Muscle of back (tissue), 13 donors: ENCODE measurements around the gene TSPY4. TPM values are rescaled to one million over a fixed set of nuclear protein-coding genes. Genes with fewer than 3 reads are reported as not detected.
"Not testable (repeated sequence)": the region's sequence is repeated elsewhere in the genome, so short reads cannot be mapped to it uniquely, and the experiment has no call there.

Experiments used
- DNase-seq, 3 donors: peaks; one replicate each; pipeline versions ENCODE4 v3.0.0 to v3.0.0-alpha.2; 2013
- long read RNA-seq, 9 donors: transcript quantifications; one replicate each; lab custom pipeline, GENCODE V29; 2026
- polyA plus RNA-seq, 10 donors: library from polyadenylated mRNA; unstranded; fragments of 120-200 nt; gene quantifications; one replicate each; pipeline ENCODE4 v1.2.1, GENCODE V29; 2013; ENCODE audit not compliant: insufficient read length in 10 of 10

The TSPY4 gene, protein sequence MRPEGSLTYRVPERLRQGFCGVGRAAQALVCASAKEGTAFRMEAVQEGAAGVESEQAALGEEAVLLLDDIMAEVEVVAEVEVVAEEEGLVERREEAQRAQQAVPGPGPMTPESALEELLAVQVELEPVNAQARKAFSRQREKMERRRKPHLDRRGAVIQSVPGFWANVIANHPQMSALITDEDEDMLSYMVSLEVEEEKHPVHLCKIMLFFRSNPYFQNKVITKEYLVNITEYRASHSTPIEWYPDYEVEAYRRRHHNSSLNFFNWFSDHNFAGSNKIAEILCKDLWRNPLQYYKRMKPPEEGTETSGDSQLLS
- polyA plus RNA-seq: not detected
- long read RNA-seq, donor 1: 0 reads
- long read RNA-seq, donor 2: 0 reads
- long read RNA-seq, donor 3: 0 reads
- long read RNA-seq, donor 4: 0 reads
- long read RNA-seq, donor 5: 0 reads
- long read RNA-seq, donor 6: 0 reads
- long read RNA-seq, donor 7: 0 reads
- long read RNA-seq, donor 8: 0 reads
- long read RNA-seq, donor 9: 0 reads

DNA sequence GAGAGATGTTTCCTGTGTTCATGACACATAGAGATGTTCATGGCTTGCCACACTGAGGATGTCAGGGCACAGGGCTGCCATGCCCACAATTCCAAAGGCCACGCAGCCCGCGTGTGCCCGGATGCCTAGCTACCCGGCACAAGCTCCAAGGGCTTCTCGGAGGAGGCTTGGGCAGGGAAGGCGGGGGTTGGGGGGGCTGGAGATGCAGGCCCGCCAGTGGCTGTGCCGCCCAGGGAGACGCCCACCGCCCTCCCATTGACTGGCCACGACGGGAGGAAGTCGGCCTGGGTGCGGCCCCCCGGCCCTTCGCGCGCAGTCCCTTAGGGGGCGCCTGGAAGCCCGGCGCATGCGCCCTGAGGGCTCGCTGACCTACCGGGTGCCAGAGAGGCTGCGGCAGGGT lies at the start of gene TSPY4:
Gene TSPY4, plus strand, starts transcription at position 301 of the 400 bp plus-strand sequence. Its CDS starts 46 bp downstream, at position 347.
- not testable (repeated sequence) for DNase-seq

DNA sequence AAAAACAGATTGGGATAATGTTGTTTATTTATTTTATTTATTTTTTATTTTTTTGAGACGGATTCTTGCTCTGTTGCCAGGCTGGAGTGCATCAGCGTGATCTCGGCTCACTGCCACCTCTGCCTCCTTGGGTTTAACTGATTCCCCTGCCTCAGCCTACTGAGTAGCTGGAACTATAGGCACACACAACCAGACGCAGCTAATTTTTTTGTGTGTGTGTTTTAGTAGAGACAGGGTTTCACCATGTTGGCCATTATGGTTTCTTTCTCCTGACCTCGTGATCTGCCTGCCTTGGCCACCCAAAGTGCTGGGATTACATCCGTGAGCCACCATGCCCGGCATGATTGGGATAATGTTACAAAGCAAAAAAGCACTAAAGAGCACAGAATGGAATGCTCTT lies 16.3 kb upstream of the TSPY4 start:
- no peak for DNase-seq

DNA sequence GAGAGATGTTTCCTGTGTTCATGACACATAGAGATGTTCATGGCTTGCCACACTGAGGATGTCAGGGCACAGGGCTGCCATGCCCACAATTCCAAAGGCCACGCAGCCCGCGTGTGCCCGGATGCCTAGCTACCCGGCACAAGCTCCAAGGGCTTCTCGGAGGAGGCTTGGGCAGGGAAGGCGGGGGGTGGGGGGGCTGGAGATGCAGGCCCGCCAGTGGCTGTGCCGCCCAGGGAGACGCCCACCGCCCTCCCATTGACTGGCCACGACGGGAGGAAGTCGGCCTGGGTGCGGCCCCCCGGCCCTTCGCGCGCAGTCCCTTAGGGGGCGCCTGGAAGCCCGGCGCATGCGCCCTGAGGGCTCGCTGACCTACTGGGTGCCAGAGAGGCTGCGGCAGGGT lies 20.2 kb downstream of the TSPY4 start, which contains the start of gene TSPY8:
Gene TSPY8, plus strand, starts transcription at position 301 of the 400 bp plus-strand sequence. Its CDS starts 46 bp downstream, at position 347.
- DNase-seq: not testable (repeated sequence)

Other genes starting within 250 kb of the TSPY4 start
- gene TSPY8, start 20.3 kb downstream of the TSPY4 start, polyA plus RNA-seq: not detected
- not detected for gene TSPY3, start 61.0 kb downstream of the TSPY4 start, polyA plus RNA-seq
- gene TSPY1, start 129.5 kb downstream of the TSPY4 start, polyA plus RNA-seq: not detected
- gene TSPY9, start 149.8 kb downstream of the TSPY4 start, polyA plus RNA-seq: not detected
- not detected for gene TSPY10, start 190.4 kb downstream of the TSPY4 start, polyA plus RNA-seq